Measurements from ENCODE around the gene DIDO1. TPM values are rescaled to one million over a fixed set of nuclear protein-coding genes. Genes with fewer than 3 reads are reported as not detected.

The DIDO1 gene
- total RNA-seq, 2 donors from 2014 or later: 68.5 to 75.9 TPM

- TF ChIP-seq CTCF (IDR thresholded peaks at IDR 0.05): no peak
- no peak for TF ChIP-seq POLR2A (IDR thresholded peaks at IDR 0.05)
- no peak for TF ChIP-seq POLR2AphosphoS5 (IDR thresholded peaks at IDR 0.05)
Observed at GRCh38 chr20:62844182-62844581, 82.1 kb downstream of the DIDO1 start.

DNA sequence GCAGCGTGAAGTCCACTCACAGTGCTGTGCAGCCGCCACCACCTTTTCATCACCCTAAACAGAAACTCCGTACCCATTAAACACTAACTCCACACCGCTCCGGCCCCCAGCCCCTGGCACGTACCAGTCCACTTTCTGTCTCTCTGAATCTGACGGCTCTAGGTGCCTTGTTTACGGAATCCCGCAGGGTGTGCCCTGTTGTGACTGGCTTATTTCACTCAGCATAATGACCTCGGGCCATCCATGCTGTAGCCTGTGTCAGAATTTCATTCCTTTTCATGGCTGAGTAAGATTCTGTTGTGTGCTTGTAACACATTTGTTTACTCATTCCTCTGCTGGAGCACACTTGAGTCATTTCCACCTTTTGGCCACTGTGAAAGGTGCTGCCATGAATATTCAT, 82.6 kb downstream of the DIDO1 start:
- 94% methylated on average over 10 of the region's 10 CpGs for WGBS
- Histone ChIP-seq H3K27me3 (replicated peaks; ENCODE audit: insufficient read depth) (no peaks in the 10 kb centered on the region), H3K4me3 (no peak overlapping the region), H3K27ac (no peak overlapping the region), H3K36me3 (no peaks in the 10 kb centered on the region), H3K9me3 (no peaks in the 10 kb centered on the region), H3K4me1 (replicated peaks) (no peaks in the 10 kb centered on the region)
- TF ChIP-seq POLR2A (IDR thresholded peaks at IDR 0.05) (no peak), CTCF (IDR thresholded peaks at IDR 0.05) (no peak), POLR2AphosphoS5 (IDR thresholded peaks at IDR 0.05) (no peak)
- DNase-seq (ENCODE audit: low spot score): no peak
- intact Hi-C loops (cut with DNase I): no loop called here

More at GRCh38 chr20:62844182-62844581, 82.1 kb downstream of the DIDO1 start:
- no peaks in the 10 kb centered on the region for H3K36me3 ChIP-seq
- DNase-seq (ENCODE audit: low spot score): no peak
- H3K4me1 ChIP-seq (replicated peaks): no peaks in the 10 kb centered on the region
- H3K4me3 ChIP-seq: no peak overlapping the region
- H3K9me3 ChIP-seq: no peaks in the 10 kb centered on the region
- 96% methylated on average over 7 of the region's 7 CpGs for WGBS
- no peak overlapping the region for H3K27ac ChIP-seq
- no peaks in the 10 kb centered on the region for H3K27me3 ChIP-seq (replicated peaks; ENCODE audit: insufficient read depth)
- intact Hi-C loops (cut with DNase I): no loop called here

DNA sequence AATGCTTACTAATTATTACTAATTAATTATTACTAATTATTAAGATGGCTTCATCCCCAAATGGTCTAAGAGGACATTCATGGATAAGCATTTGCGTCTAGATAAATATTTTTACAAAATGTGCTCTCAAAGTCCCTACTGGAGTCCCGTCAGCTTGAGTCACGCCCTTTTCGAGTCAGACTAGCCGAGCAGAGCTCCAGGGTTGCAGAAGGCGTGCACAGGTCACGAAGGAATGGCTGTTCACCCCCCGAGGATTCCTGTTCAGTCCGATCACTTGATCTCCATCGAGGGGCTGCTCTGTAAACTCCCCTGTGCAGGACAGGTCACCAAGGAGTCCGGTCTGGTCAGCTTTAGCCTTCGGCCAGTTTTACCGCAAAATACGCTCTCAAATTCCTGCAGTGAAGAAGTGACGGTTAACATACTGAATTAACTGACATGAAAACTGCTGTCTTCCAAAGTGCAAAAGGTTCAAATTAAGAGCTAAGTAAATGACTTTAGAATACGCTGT, 84.5 kb downstream of the DIDO1 start:
- DNase-seq (ENCODE audit: low spot score): no peak
- WGBS: 83% methylated on average over 16 of the region's 16 CpGs
- TF ChIP-seq POLR2AphosphoS5 (IDR thresholded peaks at IDR 0.05) (no peak), POLR2A (IDR thresholded peaks at IDR 0.05) (no peak), CTCF (IDR thresholded peaks at IDR 0.05) (no peak)
- no peaks in the 10 kb centered on the region for H3K4me1 ChIP-seq (replicated peaks)
- intact Hi-C loops (cut with DNase I): no loop called here
- H3K27me3 ChIP-seq (replicated peaks; ENCODE audit: insufficient read depth): no peaks in the 10 kb centered on the region
- no peaks in the 10 kb centered on the region for H3K9me3 ChIP-seq
- no peak overlapping the region for H3K4me3 ChIP-seq
- H3K36me3 ChIP-seq: no peaks in the 10 kb centered on the region
- H3K27ac ChIP-seq: no peak overlapping the region

- H3K4me1 ChIP-seq (replicated peaks): no peaks in the 10 kb centered on the region
- intact Hi-C loops (cut with DNase I): no loop called here
- TF ChIP-seq CTCF (IDR thresholded peaks at IDR 0.05) (no peak), POLR2A (IDR thresholded peaks at IDR 0.05) (no peak), POLR2AphosphoS5 (IDR thresholded peaks at IDR 0.05) (no peak)
- H3K4me3 ChIP-seq: no peak overlapping the region
- WGBS: 47% methylated on average over 45 of the region's 45 CpGs
- H3K27ac ChIP-seq: no peak overlapping the region
- DNase-seq (ENCODE audit: low spot score): no peak
- H3K36me3 ChIP-seq: no peaks in the 10 kb centered on the region
- H3K9me3 ChIP-seq: no peaks in the 10 kb centered on the region
- H3K27me3 ChIP-seq (replicated peaks; ENCODE audit: insufficient read depth): no peaks in the 10 kb centered on the region
Observed at GRCh38 chr20:62840244-62841197, 85.8 kb downstream of the DIDO1 start.
